Measurements from ENCODE around the gene TNIP1.

TNIP1 gene

GRCh38 chr5:151019331-151019730 is 61.5 kb downstream of the TNIP1 start:
- DNase-seq: peak; percentile 38

GRCh38 chr5:151018846-151019245 is 62.0 kb downstream of the TNIP1 start:
- DNase-seq: no peak

- no peak for DNase-seq
These were observed 62.9 kb downstream of the TNIP1 start for GRCh38 chr5:151017897-151018296.

GRCh38 chr5:151016700-151017099 is 64.1 kb downstream of the TNIP1 start:
- DNase-seq: no peak

GRCh38 chr5:151015974-151016587 is 64.8 kb downstream of the TNIP1 start:
- no peak for DNase-seq

GRCh38 chr5:151014680-151015343 is 66.0 kb downstream of the TNIP1 start:
- no peak for DNase-seq

- no peak for DNase-seq
These were observed 68.0 kb downstream of the TNIP1 start for GRCh38 chr5:151012862-151013261.

GRCh38 chr5:151008906-151009305 is 71.9 kb downstream of the TNIP1 start:
- no peak for DNase-seq

GRCh38 chr5:151008210-151008491 is 72.7 kb downstream of the TNIP1 start:
- no peak for DNase-seq

- no peak for DNase-seq
These were observed 73.2 kb downstream of the TNIP1 start for GRCh38 chr5:151007430-151008209.

- no peak for DNase-seq
These were observed 74.0 kb downstream of the TNIP1 start for GRCh38 chr5:151006704-151007334.

- DNase-seq: no peak
These were observed 74.8 kb downstream of the TNIP1 start for GRCh38 chr5:151005950-151006576.

- DNase-seq: no peak
These were observed 75.5 kb downstream of the TNIP1 start for GRCh38 chr5:151005187-151005949.

GRCh38 chr5:151004499-151004898 is 76.3 kb downstream of the TNIP1 start:
- no peak for DNase-seq

GRCh38 chr5:151003503-151003860 is 77.4 kb downstream of the TNIP1 start:
- no peak for DNase-seq

GRCh38 chr5:151002681-151003502 is 77.9 kb downstream of the TNIP1 start:
- DNase-seq: no peak

- peak; percentile 29 for DNase-seq
These were observed 78.6 kb downstream of the TNIP1 start for GRCh38 chr5:151002250-151002649.

- no peak for DNase-seq
These were observed 79.4 kb downstream of the TNIP1 start for GRCh38 chr5:151001436-151001835.

GRCh38 chr5:150999704-151000442 is 81.0 kb downstream of the TNIP1 start:
- DNase-seq: no peak

- DNase-seq: no peak
These were observed 86.9 kb downstream of the TNIP1 start for GRCh38 chr5:150993826-150994412.

- no peak for DNase-seq
These were observed 87.4 kb downstream of the TNIP1 start for GRCh38 chr5:150993422-150993821.

All from NCI-H2171 treated with DMSO at 0.1 percent for 48 hours (cell line).